Common myeloid progenitor, CD34-positive (primary cell): ENCODE data around the gene JAKMIP2.
A peak's percentile ranks its signal among the peaks of the same experiment; 100 is the strongest.
"Not testable (repeated sequence)": the region's sequence is repeated elsewhere in the genome, so short reads cannot be mapped to it uniquely, and the experiment has no call there.

Source experiments
- CTCF ChIA-PET: fragments of 350-600 bp; sonication (Branson Sonifier 250); formaldehyde crosslinking; loops from one replicate; lab custom pipeline; 2021; ENCODE audit warnings: antibody characterized with exemption; lab: Charles Lee
- POLR2A ChIA-PET: fragments of 350-600 bp; sonication (Branson Sonifier 250); formaldehyde crosslinking; loops from one replicate; lab custom pipeline; 2021; ENCODE audit warnings: antibody characterized with exemption; lab: Charles Lee
- DNase-seq, 3 donors: peaks; one replicate each; pipeline versions ENCODE4 v3.0.0 to v3.0.0-alpha.2; 2013
- H3K27ac ChIP-seq, 2 experiments: 1 replicate in 1 of 2; 2 replicates in 1 of 2; pipeline ENCODE4 v1.7.0; 2013; ENCODE audit warnings: inconsistent platforms in 2 of 2, low read length in 2 of 2, mild to moderate bottlenecking in 2 of 2, low read depth in 1 of 2, moderate library complexity in 1 of 2; ENCODE audit not compliant: severe bottlenecking in 2 of 2, insufficient read depth in 1 of 2, poor library complexity in 1 of 2
- H3K27me3 ChIP-seq, 5 experiments: replicated peaks in 2 of 5; 1 replicate in 3 of 5; 2 replicates in 2 of 5; pipeline versions ENCODE4 v1.6.1 to v1.7.0; 2013; ENCODE audit warnings: low read length in 4 of 5, mild to moderate bottlenecking in 2 of 5, moderate library complexity in 2 of 5, inconsistent platforms in 1 of 5; ENCODE audit not compliant: insufficient read depth in 5 of 5, control insufficient read depth in 4 of 5
- H3K36me3 ChIP-seq, 4 experiments: 1 replicate in 2 of 4; 2 replicates in 2 of 4; pipeline versions ENCODE4 v1.6.1 to v1.7.0; 2013; ENCODE audit warnings: low read length in 3 of 4, control low read depth in 1 of 4, mild to moderate bottlenecking in 1 of 4; ENCODE audit not compliant: control insufficient read depth in 4 of 4, insufficient read depth in 4 of 4
- H3K4me1 ChIP-seq, 4 experiments: 1 replicate in 3 of 4; 2 replicates in 1 of 4; pipeline versions ENCODE4 v1.6.1 to v1.7.1; 2013; ENCODE audit warnings: low read length in 3 of 4, mild to moderate bottlenecking in 3 of 4, control low read depth in 1 of 4, inconsistent platforms in 1 of 4, moderate library complexity in 1 of 4; ENCODE audit not compliant: control insufficient read depth in 4 of 4, insufficient read depth in 4 of 4; ENCODE audit errors: control extremely low read depth in 1 of 4
- H3K4me3 ChIP-seq, 7 experiments: 1 replicate in 4 of 7; 2 replicates in 3 of 7; pipeline versions ENCODE4 v1.5.1 to v1.7.0; 2013; ENCODE audit warnings: mild to moderate bottlenecking in 7 of 7, low read length in 6 of 7, moderate library complexity in 6 of 7, inconsistent platforms in 2 of 7, low read depth in 2 of 7, control low read depth in 1 of 7; ENCODE audit not compliant: insufficient read depth in 4 of 7, control insufficient read depth in 1 of 7; ENCODE audit errors: extremely low read depth in 1 of 7
- H3K9me3 ChIP-seq, 5 experiments: 1 replicate in 4 of 5; 2 replicates in 1 of 5; pipeline versions ENCODE4 v1.6.1 to v1.7.1; 2013; ENCODE audit warnings: low read length in 4 of 5, mild to moderate bottlenecking in 2 of 5, inconsistent platforms in 1 of 5, low read depth in 1 of 5, moderate library complexity in 1 of 5; ENCODE audit not compliant: control insufficient read depth in 4 of 5, insufficient read depth in 2 of 5; ENCODE audit errors: control extremely low read depth in 1 of 5
- WGBS: methylation state at CpG from one replicate; pipeline ENCODE4 v1.1.5; 2013; ENCODE audit not compliant: insufficient coverage; 5-methylcytosine and 5-hydroxymethylcytosine counted together

Gene JAKMIP2

DNA sequence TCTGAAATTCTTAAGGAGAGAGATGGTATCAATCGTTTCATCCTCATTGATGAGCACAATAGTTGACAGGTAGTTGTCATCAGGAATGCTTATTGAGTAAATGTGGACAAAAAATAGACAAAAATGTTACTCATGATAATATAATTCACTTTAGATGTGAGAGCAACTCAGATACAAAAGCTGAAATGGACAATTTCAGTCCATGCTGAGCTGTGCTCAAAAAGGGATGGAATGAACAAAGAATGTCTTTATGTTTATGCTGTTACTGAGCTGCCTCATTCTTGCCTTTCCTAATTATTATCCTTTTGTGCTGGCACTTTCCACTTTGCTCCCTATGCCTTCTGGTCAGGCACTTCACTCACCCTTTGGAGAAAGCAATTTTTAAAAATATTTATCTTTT lies 49.5 kb downstream of the JAKMIP2 start:
- WGBS, result no CpG with 5 or more reads among the region's 1 CpG
- H3K27ac ChIP-seq, result no peak overlapping the region
- peaks cover 15 to 20% (median 17%) of the 10 kb centered on the region in 4 experiments for H3K4me1 ChIP-seq
- ChIA-PET CTCF (no interaction called here), POLR2A (no interaction called here)
- no peaks in the 10 kb centered on the region for H3K9me3 ChIP-seq
- DNase-seq, result no peak
- H3K4me3 ChIP-seq, result no peak overlapping the region
- no peaks in the 10 kb centered on the region for H3K27me3 ChIP-seq
- H3K36me3 ChIP-seq, result peaks cover 0 to 2% (median 0%) of the 10 kb centered on the region in 4 experiments

DNA sequence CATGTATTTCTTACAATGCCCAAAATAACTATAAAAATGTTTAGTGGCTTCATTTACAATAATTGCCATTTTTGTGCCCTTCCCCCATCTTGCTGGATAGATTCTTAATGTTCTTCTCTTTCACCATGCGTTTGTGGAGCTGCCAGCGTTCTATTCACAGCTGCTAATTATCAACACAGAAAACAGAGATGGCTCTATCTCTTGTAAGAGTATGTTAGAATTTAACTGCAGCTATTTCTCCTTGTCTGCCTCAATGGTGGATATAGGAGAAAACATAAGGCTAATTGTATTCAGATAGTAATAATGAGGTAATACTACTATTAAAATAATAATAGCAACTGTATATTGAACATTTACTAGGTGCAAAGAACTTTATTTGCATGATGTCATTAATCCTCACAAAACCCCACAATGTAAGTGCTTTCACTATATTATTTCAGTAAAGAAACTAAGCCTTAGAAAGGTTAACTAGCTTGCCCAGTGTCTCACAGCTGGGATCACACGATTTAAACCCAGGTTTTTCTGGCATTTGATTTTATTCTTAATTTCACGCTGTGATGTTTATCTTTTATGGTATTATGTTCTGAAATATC lies 50.1 kb downstream of the JAKMIP2 start:
- no CpG with 5 or more reads among the region's 4 CpGs for WGBS
- no peak overlapping the region for H3K4me3 ChIP-seq
- peaks cover 15 to 20% (median 17%) of the 10 kb centered on the region in 4 experiments for H3K4me1 ChIP-seq
- DNase-seq, result no peak
- ChIA-PET CTCF (interaction anchor here (0.6 kb wide), 1 partner anchor 30 kb away, joined by 3 read pairs; no protein-coding TSS in a partner anchor), POLR2A (no interaction called here)
- no peak overlapping the region for H3K27ac ChIP-seq
- no peaks in the 10 kb centered on the region for H3K9me3 ChIP-seq
- H3K27me3 ChIP-seq, result no peaks in the 10 kb centered on the region
- H3K36me3 ChIP-seq, result peaks cover 0 to under 1% (median 0%) of the 10 kb centered on the region in 4 experiments

DNA sequence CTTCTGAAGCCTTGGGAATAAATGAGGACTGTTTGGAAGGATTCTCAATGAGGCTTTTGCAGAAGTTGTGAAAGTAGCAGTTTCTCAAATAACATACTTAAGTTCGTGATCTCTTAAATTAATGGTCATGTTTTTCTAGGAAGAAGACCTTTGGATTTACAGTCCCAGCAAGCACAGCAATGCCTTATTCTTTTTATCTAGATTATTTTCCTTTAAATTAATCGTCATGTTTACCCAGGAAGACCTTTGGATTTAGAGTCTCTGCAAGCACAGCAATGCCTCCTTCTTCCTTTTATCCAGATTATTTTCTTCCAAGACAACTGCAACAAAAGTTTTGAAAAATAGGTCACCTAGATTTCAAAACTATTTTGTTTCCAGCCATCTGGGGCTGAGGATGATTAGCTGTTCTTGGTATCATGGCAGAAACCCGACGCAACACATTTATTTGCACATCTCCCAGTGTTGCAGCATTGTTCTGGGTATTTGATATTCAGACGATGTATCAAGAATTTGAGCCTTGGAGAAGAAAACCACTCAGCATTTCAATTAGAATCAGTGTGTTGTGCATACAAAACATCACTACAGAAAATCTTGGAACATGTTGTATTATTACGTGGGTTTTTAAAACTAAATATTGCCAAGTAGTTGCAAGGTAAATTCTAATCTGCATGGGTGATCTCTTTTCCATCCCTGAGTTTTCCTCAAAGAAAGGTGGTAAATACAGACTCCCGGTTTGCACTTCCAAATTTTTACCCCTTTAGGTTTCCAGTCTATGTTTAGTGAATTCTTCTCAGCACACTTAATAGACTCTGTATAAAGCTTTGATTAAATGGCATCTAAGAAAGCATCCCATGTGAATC lies 50.9 kb downstream of the JAKMIP2 start:
- H3K27ac ChIP-seq, result no peak overlapping the region
- POLR2A ChIA-PET, result no interaction called here
- CTCF ChIA-PET, result interaction anchor here (0.6 kb wide), 1 partner anchor 31 kb away, joined by 3 read pairs; no protein-coding TSS in a partner anchor
- peaks cover 13 to 17% (median 16%) of the 10 kb centered on the region in 4 experiments for H3K4me1 ChIP-seq
- H3K4me3 ChIP-seq, result no peak overlapping the region
- 100% methylated on average over 2 of the region's 7 CpGs for WGBS
- H3K27me3 ChIP-seq, result no peaks in the 10 kb centered on the region
- no peaks in the 10 kb centered on the region for H3K9me3 ChIP-seq
- no peak for DNase-seq
- no peaks in the 10 kb centered on the region for H3K36me3 ChIP-seq

DNA sequence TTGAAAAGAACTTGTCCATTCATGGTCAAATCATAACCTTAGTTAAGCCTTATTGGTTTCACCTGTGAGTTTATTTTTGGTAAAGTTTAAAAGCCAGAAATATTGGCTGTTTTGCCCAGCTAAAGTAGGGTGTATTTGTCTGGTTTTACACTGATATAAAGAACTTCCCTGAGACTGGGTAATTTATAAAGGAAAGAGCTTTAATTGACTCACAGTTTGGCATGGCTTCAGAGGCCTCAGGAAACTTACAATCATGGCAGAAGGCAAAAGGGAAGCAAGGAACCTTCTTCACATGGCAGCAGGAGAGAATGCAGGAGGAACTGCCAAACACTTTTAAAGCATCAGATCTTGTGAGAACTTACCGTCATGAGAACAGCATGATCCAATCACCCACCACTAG lies 55.3 kb downstream of the JAKMIP2 start:
- ChIA-PET POLR2A (interaction anchor here (0.7 kb wide), 1 partner anchor 30 kb away, joined by 3 read pairs; no protein-coding TSS in a partner anchor), CTCF (interaction anchor here (1.2 to 1.3 kb wide), 2 partner anchors 12 to 48 kb away, joined by 3 read pairs; no protein-coding TSS in a partner anchor)
- DNase-seq, result no peak
- Histone ChIP-seq H3K36me3 (no peaks in the 10 kb centered on the region), H3K9me3 (no peaks in the 10 kb centered on the region), H3K27me3 (no peaks in the 10 kb centered on the region), H3K27ac (no peak overlapping the region), H3K4me3 (no peak overlapping the region), H3K4me1 (no peaks in the 10 kb centered on the region)
- no CpG with 5 or more reads among the region's 1 CpG for WGBS

DNA sequence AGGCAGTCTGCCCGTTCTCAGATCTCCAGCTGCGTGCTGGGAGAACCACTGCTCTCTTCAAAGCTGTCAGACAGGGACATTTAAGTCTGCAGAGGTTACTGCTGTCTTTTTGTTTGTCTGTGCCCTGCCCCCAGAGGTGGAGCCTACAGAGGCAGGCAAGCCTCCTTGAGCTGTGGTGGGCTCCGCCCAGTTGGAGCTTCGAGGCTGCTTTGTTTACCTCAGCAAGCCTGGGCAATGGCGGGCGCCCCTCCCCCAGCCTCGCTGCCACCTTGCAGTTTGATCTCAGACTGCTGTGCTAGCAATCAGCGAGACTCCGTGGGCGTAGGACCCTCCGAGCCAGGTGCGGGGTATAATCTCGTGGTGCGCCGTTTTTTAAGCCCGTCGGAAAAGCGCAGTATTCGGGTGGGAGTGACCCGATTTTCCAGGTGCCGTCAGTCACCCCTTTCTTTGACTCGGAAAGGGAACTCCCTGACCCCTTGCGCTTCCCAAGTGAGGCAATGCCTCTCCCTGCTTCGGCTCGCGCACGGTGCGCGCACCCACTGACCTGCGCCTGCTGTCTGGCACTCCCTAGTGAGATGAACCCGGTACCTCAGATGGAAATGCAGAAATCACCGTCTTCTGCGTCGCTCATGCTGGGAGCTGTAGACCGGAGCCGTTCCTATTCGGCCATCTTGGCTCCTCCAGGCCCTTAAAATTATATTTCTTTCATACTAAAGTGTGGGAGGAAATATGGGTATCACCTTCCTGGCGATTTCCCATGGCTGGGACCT lies 61.2 kb downstream of the JAKMIP2 start:
- DNase-seq, CTCF ChIA-PET, H3K4me1 ChIP-seq, H3K9me3 ChIP-seq, H3K27me3 ChIP-seq, H3K4me3 ChIP-seq, H3K36me3 ChIP-seq, POLR2A ChIA-PET, H3K27ac ChIP-seq: not testable (repeated sequence)
- WGBS, result 100% methylated on average over 3 of the region's 38 CpGs

DNA sequence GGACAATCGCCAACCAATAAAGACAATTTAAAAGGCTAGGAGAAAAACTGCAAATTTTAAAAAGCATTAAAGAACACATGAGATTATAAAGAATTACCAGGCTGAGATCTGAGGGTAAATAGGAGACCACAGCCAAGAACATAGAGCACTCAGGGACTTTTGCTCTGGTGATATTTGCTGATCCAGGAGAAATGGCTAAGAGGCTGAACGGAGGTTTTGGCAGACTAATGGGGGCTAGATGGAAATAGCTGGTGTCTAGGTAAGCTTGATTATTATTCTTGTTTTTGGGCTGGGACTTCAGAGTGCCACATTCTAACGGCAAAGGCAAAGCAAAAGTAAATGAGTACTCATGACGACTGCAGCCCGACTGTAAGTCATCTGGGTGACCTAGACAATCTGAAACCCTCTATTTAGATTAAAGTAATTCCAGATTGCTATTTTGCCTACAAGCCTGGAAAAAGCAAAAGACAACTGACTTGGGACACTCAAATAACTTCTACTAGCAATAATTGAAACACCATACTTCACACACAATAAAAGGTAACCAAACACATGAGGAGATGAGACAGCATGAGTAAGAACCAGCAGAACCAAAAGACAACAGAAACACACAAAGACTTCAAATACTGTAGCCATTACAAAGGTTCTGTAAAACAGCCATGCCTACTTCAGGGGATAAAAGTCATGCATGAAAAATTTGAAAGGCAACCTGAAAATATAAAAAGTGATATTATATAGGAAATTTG lies 68.8 kb downstream of the JAKMIP2 start:
- 88% methylated on average over 1 of the region's 5 CpGs for WGBS
- peak overlapping the region; percentile 55 to 71 for H3K27ac ChIP-seq
- no peaks in the 10 kb centered on the region for H3K9me3 ChIP-seq
- ChIA-PET POLR2A (no interaction called here), CTCF (interaction anchor here (0.6 kb wide), 1 partner anchor 68 kb away, joined by 3 read pairs; no protein-coding TSS in a partner anchor)
- peak in 2 of 3 donors; percentile 23 to 31 for DNase-seq
- H3K27me3 ChIP-seq, result no peaks in the 10 kb centered on the region
- no peaks in the 10 kb centered on the region for H3K36me3 ChIP-seq
- H3K4me3 ChIP-seq, result peak overlapping the region in 4 of 7 experiments; percentile 29 to 72 (median 52)
- peaks cover 0 to 16% (median 6%) of the 10 kb centered on the region in 4 experiments for H3K4me1 ChIP-seq
